DOHH2 (cell line): ENCODE data around the gene TMEM263.
"Not testable (repeated sequence)": the region's sequence is repeated elsewhere in the genome, so short reads cannot be mapped to it uniquely, and the experiment has no call there.

Experiments
- H3F3A ChIP-seq: fragments of 200-600 bp; sonication (generic), shearing (Covaris generic); 2 replicates; pipeline ENCODE4 v1.6.0; 2016; ENCODE audit warnings: antibody characterized with exemption, mild to moderate bottlenecking; ENCODE audit not compliant: control insufficient read depth, insufficient read depth
- H3K27ac ChIP-seq: fragments of 200-600 bp; sonication (generic); 2 replicates; pipeline ENCODE4 v1.5.1; 2014; ENCODE audit warnings: low read depth, mild to moderate bottlenecking, low read length, moderate library complexity
- H3K27me3 ChIP-seq: fragments of 200-600 bp; sonication (generic); 2 replicates; pipeline ENCODE4 v1.6.1; 2014; ENCODE audit warnings: mild to moderate bottlenecking, low read length, mixed read lengths; ENCODE audit not compliant: control insufficient read depth
- H3K36me3 ChIP-seq: fragments of 200-600 bp; sonication (generic); 2 replicates; pipeline ENCODE4 v1.6.1; 2014; ENCODE audit warnings: mild to moderate bottlenecking, low read length, moderate library complexity, mixed read lengths; ENCODE audit not compliant: control insufficient read depth
- H3K4me1 ChIP-seq: fragments of 200-600 bp; sonication (generic); 2 replicates; pipeline ENCODE4 v1.6.1; 2014; ENCODE audit warnings: mild to moderate bottlenecking, low read length, mixed read lengths; ENCODE audit not compliant: control insufficient read depth
- H3K4me2 ChIP-seq: fragments of 200-600 bp; sonication (generic); 2 replicates; pipeline ENCODE4 v1.6.0; 2014; ENCODE audit warnings: mild to moderate bottlenecking, low read length, moderate library complexity
- H3K4me3 ChIP-seq: fragments of 200-600 bp; sonication (generic); 2 replicates; pipeline ENCODE4 v1.5.1; 2014; ENCODE audit warnings: mild to moderate bottlenecking, low read length, mixed read lengths
- H3K79me2 ChIP-seq: fragments of 200-600 bp; sonication (generic); 2 replicates; pipeline ENCODE4 v1.6.1; 2014; ENCODE audit warnings: mild to moderate bottlenecking, low read length, mixed read lengths; ENCODE audit not compliant: control insufficient read depth
- H3K9me2 ChIP-seq: fragments of 200-600 bp; sonication (generic); replicated peaks from 2 replicates; pipeline ENCODE4 v1.6.1; 2014; ENCODE audit warnings: mild to moderate bottlenecking, low read length, mixed read lengths; ENCODE audit not compliant: control insufficient read depth
- H3K9me3 ChIP-seq: fragments of 200-600 bp; sonication (generic); 2 replicates; pipeline ENCODE4 v1.6.1; 2014; ENCODE audit warnings: antibody characterized with exemption, low read length, mixed read lengths; ENCODE audit not compliant: control insufficient read depth, insufficient read depth
- H4K20me1 ChIP-seq: fragments of 200-600 bp; sonication (generic); 2 replicates; pipeline ENCODE4 v1.6.0; 2014; ENCODE audit warnings: low read depth, mild to moderate bottlenecking, antibody characterized with exemption, low read length, moderate library complexity; ENCODE audit not compliant: control insufficient read depth, insufficient read depth
- CTCF ChIP-seq: fragments of 200-600 bp; sonication (generic); IDR thresholded peaks from one replicate; pipeline ENCODE4 v1.5.1; 2014; ENCODE audit warnings: antibody characterized with exemption, mild to moderate bottlenecking, low read depth, low read length; ENCODE audit not compliant: poor library complexity, severe bottlenecking
- EZH2phosphoT487 ChIP-seq: fragments of 200-600 bp; sonication (generic); IDR thresholded peaks from 2 replicates; pipeline ENCODE4 v1.6.1; 2017; ENCODE audit warnings: borderline replicate concordance, mild to moderate bottlenecking, antibody characterized with exemption, low read length, moderate library complexity, mixed read lengths

The TMEM263 gene

GRCh38 chr12:106987846-106988245 lies 32.1 kb downstream of the TMEM263 start:
- Histone ChIP-seq H3K9me3 (no peaks in the 10 kb centered on the region), H3K36me3 (peaks cover 15% of the 10 kb centered on the region), H3K27me3 (0 out of 2 replicates have a peak, but pooled peaks cover 5% of the 10 kb centered on the region), H3K4me3 (no peak overlapping the region), H3K27ac (no peak overlapping the region), H4K20me1 (no peaks in the 10 kb centered on the region), H3F3A (no peaks in the 10 kb centered on the region), H3K9me2 (no peaks in the 10 kb centered on the region), H3K4me1 (peaks cover 15% of the 10 kb centered on the region), H3K79me2 (peaks cover 13% of the 10 kb centered on the region), H3K4me2 (no peak overlapping the region; the same call in 1 of the 2 replicates)
- no peak for TF ChIP-seq CTCF
- TF ChIP-seq EZH2phosphoT487, result no peak

GRCh38 chr12:106994579-106995220 lies 39.0 kb downstream of the TMEM263 start:
- Histone ChIP-seq H3K27ac (no peak overlapping the region), H3K27me3 (peaks cover 17% of the 10 kb centered on the region), H3K4me1 (no peaks in the 10 kb centered on the region), H3F3A (no peaks in the 10 kb centered on the region), H3K9me3 (no peaks in the 10 kb centered on the region), H4K20me1 (no peaks in the 10 kb centered on the region), H3K4me3 (no peak overlapping the region), H3K9me2 (no peaks in the 10 kb centered on the region), H3K36me3 (no peaks in the 10 kb centered on the region), H3K4me2 (no peak overlapping the region), H3K79me2 (no peaks in the 10 kb centered on the region)
- TF ChIP-seq EZH2phosphoT487 (no peak), CTCF (no peak)

- not testable (repeated sequence) for H3K9me2 ChIP-seq
Observed at GRCh38 chr12:106996102-106996501, 40.4 kb downstream of the TMEM263 start.

GRCh38 chr12:106997916-106998315 lies 42.2 kb downstream of the TMEM263 start:
- peaks cover 17% of the 10 kb centered on the region for H3K27me3 ChIP-seq
- no peaks in the 10 kb centered on the region for H3K4me1 ChIP-seq
- H3K79me2 ChIP-seq, result no peaks in the 10 kb centered on the region
- no peak for TF ChIP-seq CTCF
- TF ChIP-seq EZH2phosphoT487, result no peak
- no peaks in the 10 kb centered on the region for H3K9me2 ChIP-seq
- H3F3A ChIP-seq, result no peaks in the 10 kb centered on the region
- no peaks in the 10 kb centered on the region for H3K9me3 ChIP-seq
- H3K36me3 ChIP-seq, result no peaks in the 10 kb centered on the region
- no peaks in the 10 kb centered on the region for H4K20me1 ChIP-seq
- H3K27ac ChIP-seq, result no peak overlapping the region
- H3K4me2 ChIP-seq, result no peak overlapping the region
- H3K4me3 ChIP-seq, result no peak overlapping the region

More at GRCh38 chr12:106996102-106996501, 40.4 kb downstream of the TMEM263 start:
- not testable (repeated sequence) for H3K4me1 ChIP-seq, H3K79me2 ChIP-seq, H3K27ac ChIP-seq, H3K36me3 ChIP-seq, H4K20me1 ChIP-seq, H3K4me3 ChIP-seq, H3F3A ChIP-seq, H3K9me3 ChIP-seq, H3K4me2 ChIP-seq
- H3K27me3 ChIP-seq, result peaks cover 17% of the 10 kb centered on the region
